Effector CD8-positive, alpha-beta T cell (primary cell): Measurements from ENCODE around the gene PPT1.

Source experiments
- DNase-seq: peaks from one replicate; lab custom pipeline; 2025; lab: John Stamatoyannopoulos, UW

The PPT1 gene

GRCh38 chr1:40092706-40093639 is 4.1 kb downstream of the PPT1 start:
- DNase-seq = no peak

- DNase-seq = no peak
Measured at GRCh38 chr1:40092241-40092640, 4.8 kb downstream of the PPT1 start.

GRCh38 chr1:40090652-40091355 is 6.2 kb downstream of the PPT1 start:
- no peak for DNase-seq

GRCh38 chr1:40084750-40085149 is 12.3 kb downstream of the PPT1 start:
- DNase-seq = peak; percentile 18

GRCh38 chr1:40081871-40082270 is 15.2 kb downstream of the PPT1 start:
- no peak for DNase-seq

GRCh38 chr1:40079774-40080400 is 17.2 kb downstream of the PPT1 start:
- no peak for DNase-seq

- DNase-seq = peak; percentile 25
Measured at GRCh38 chr1:40078512-40079333, 18.3 kb downstream of the PPT1 start.

GRCh38 chr1:40076895-40077312 is 20.1 kb downstream of the PPT1 start:
- no peak for DNase-seq

- DNase-seq = no peak
Measured at GRCh38 chr1:40075266-40075665, 21.8 kb downstream of the PPT1 start.

GRCh38 chr1:40073062-40073461 is 24.0 kb downstream of the PPT1 start:
- no peak for DNase-seq

GRCh38 chr1:40072142-40072541 is 24.9 kb downstream of the PPT1 start:
- DNase-seq = no peak

GRCh38 chr1:40067851-40068250 is 29.2 kb downstream of the PPT1 start:
- DNase-seq = no peak

GRCh38 chr1:40067023-40067422 is 30.0 kb downstream of the PPT1 start:
- no peak for DNase-seq

- DNase-seq = no peak
Measured at GRCh38 chr1:40064797-40065499, 32.1 kb downstream of the PPT1 start.

GRCh38 chr1:40059960-40060750 is 36.9 kb downstream of the PPT1 start:
- DNase-seq = no peak

- DNase-seq = no peak
Measured at GRCh38 chr1:40059338-40059959, 37.6 kb downstream of the PPT1 start.

GRCh38 chr1:40058453-40059337 is 38.4 kb downstream of the PPT1 start:
- DNase-seq = no peak

- no peak for DNase-seq
Measured at GRCh38 chr1:40058097-40058452, 39.0 kb downstream of the PPT1 start.
